Mesothelial cell of epicardium (in vitro differentiated cells): ENCODE data around the gene NEDD9. TPM values are rescaled to one million over a fixed set of nuclear protein-coding genes. Genes with fewer than 3 reads are reported as not detected.

ENCODE experiments used
- DNase-seq, 2 experiments: peaks; one replicate each; pipeline ENCODE4 v3.0.0; 2021; ENCODE audit warnings: low spot score in 2 of 2; ENCODE audit not compliant: unreplicated experiment in 2 of 2
- H3K27ac Mint-ChIP-seq: 2 replicates; pipeline ENCODE4 v1.8.0; 2021; ENCODE audit warnings: mixed read lengths
- H3K27me3 Mint-ChIP-seq: 2 replicates; pipeline ENCODE4 v1.8.0; 2021; ENCODE audit warnings: low read depth, mixed read lengths
- H3K36me3 Mint-ChIP-seq: 2 replicates; pipeline ENCODE4 v1.8.0; 2021; ENCODE audit warnings: mixed read lengths
- H3K4me1 Mint-ChIP-seq: 2 replicates; pipeline ENCODE4 v1.8.0; 2021; ENCODE audit warnings: mixed read lengths
- H3K4me3 Mint-ChIP-seq: 2 replicates; pipeline ENCODE4 v1.8.0; 2021; ENCODE audit warnings: mild to moderate bottlenecking, moderate library complexity, mixed read lengths
- H3K9me3 Mint-ChIP-seq: 2 replicates; pipeline ENCODE4 v1.8.0; 2021; ENCODE audit warnings: mixed read lengths
- CTCF ChIP-seq: fragments of 200-600 bp; sonication (generic); IDR thresholded peaks from one replicate; pipeline ENCODE4 v1.5.0; 2021; ENCODE audit warnings: antibody characterized with exemption; ENCODE audit not compliant: unreplicated experiment
- total RNA-seq: library from RNA; stranded (reverse); gene quantifications from 3 replicates; pipeline ENCODE4 v1.2.1, GENCODE V29; 2021

The NEDD9 gene
- total RNA-seq, 1 donor from 2014 or later, result 28.6 TPM

DNA sequence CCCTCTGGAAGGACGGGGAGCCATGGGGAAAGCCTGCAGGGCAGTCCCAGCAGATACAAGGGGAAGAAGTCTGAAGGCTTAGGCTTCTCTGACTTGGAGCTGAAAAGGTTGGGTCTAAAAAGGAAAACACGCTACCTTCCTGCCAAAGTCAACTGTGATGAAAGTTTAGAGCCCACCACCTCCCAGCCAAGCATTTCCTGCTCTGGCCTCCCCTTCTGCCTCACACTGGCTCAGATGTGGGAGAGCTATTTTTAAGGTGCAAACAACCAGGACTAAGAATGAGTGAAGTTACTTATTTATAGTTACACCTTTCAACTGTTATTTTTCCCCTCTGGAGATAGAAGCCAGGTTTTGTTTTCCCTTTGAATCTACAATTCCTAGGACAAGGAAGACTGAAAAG, 21.2 kb downstream of the NEDD9 start:
- H3K27ac Mint-ChIP-seq, result peak overlapping the region; percentile 27

GRCh38 chr6:11210386-11211138, 21.9 kb downstream of the NEDD9 start:
- no peak for DNase-seq
- H3K9me3 Mint-ChIP-seq, result no peaks in the 10 kb centered on the region
- no peak for TF ChIP-seq CTCF
- H3K4me3 Mint-ChIP-seq, result no peak overlapping the region
- H3K27me3 Mint-ChIP-seq, result no peaks in the 10 kb centered on the region
- H3K27ac Mint-ChIP-seq, result peak overlapping the region; percentile 43
- peaks cover 56% of the 10 kb centered on the region for H3K4me1 Mint-ChIP-seq
- H3K36me3 Mint-ChIP-seq, result peaks cover 11% of the 10 kb centered on the region

More for the DNA sequence above, 21.2 kb downstream of the NEDD9 start:
- Mint-ChIP-seq H3K4me1 (peaks cover 63% of the 10 kb centered on the region), H3K9me3 (no peaks in the 10 kb centered on the region), H3K36me3 (peaks cover 11% of the 10 kb centered on the region), H3K4me3 (no peak overlapping the region), H3K27me3 (no peaks in the 10 kb centered on the region)
- no peak for TF ChIP-seq CTCF
- no peak for DNase-seq

- no peak overlapping the region for H3K4me3 Mint-ChIP-seq
- peaks cover 15% of the 10 kb centered on the region for H3K36me3 Mint-ChIP-seq
- peaks cover 52% of the 10 kb centered on the region for H3K4me1 Mint-ChIP-seq
- TF ChIP-seq CTCF, result no peak
- H3K27ac Mint-ChIP-seq, result peak overlapping the region; percentile 15
- DNase-seq, result no peak
- H3K9me3 Mint-ChIP-seq, result no peaks in the 10 kb centered on the region
- no peaks in the 10 kb centered on the region for H3K27me3 Mint-ChIP-seq
Observed at GRCh38 chr6:11209906-11210305, 22.6 kb downstream of the NEDD9 start.

- Mint-ChIP-seq H3K27me3 (no peaks in the 10 kb centered on the region), H3K4me3 (no peak overlapping the region), H3K4me1 (peaks cover 48% of the 10 kb centered on the region), H3K27ac (no peak overlapping the region), H3K36me3 (peaks cover 15% of the 10 kb centered on the region), H3K9me3 (no peaks in the 10 kb centered on the region)
- DNase-seq, result no peak
- TF ChIP-seq CTCF, result no peak
Observed at GRCh38 chr6:11209369-11209768, 23.1 kb downstream of the NEDD9 start.

GRCh38 chr6:11208854-11209253, 23.6 kb downstream of the NEDD9 start:
- Mint-ChIP-seq H3K4me3 (no peak overlapping the region), H3K4me1 (peaks cover 44% of the 10 kb centered on the region), H3K27me3 (no peaks in the 10 kb centered on the region), H3K36me3 (peaks cover 15% of the 10 kb centered on the region), H3K9me3 (no peaks in the 10 kb centered on the region), H3K27ac (no peak overlapping the region)
- DNase-seq, result no peak
- no peak for TF ChIP-seq CTCF
